C4-2B (cell line): ENCODE results near the gene REEP3.

Experiments used
- H3K27ac ChIP-seq: fragments of 450-650 bp; 2 replicates; pipeline ENCODE4 v1.5.1; 2017
- CTCF ChIP-seq: fragments of 450-650 bp; conservative IDR thresholded peaks from 2 replicates; pipeline ENCODE4 v1.5.1; 2017; ENCODE audit warnings: mild to moderate bottlenecking
- ZFX ChIP-seq: fragments of 450-650 bp; IDR thresholded peaks from 2 replicates; pipeline ENCODE4 v1.6.1; 2017

REEP3 gene

GRCh38 chr10:63549810-63550209, 28.6 kb downstream of the REEP3 start:
- peak overlapping the region; percentile 49; the same call in 1 of the 2 replicates for H3K27ac ChIP-seq
- TF ChIP-seq CTCF (no peak), ZFX (no peak)

- TF ChIP-seq ZFX (no peak), CTCF (no peak)
- no peak overlapping the region for H3K27ac ChIP-seq
These were observed 31.8 kb downstream of the REEP3 start for GRCh38 chr10:63553031-63553430.

- TF ChIP-seq ZFX, result no peak
- no peak for TF ChIP-seq CTCF
- H3K27ac ChIP-seq, result no peak overlapping the region
These were observed 32.3 kb downstream of the REEP3 start for GRCh38 chr10:63553473-63553872.

- H3K27ac ChIP-seq, result no peak overlapping the region
These were observed 33.5 kb downstream of the REEP3 start for GRCh38 chr10:63554657-63555056.

GRCh38 chr10:63555330-63555729, 34.1 kb downstream of the REEP3 start:
- H3K27ac ChIP-seq, result no peak overlapping the region
- TF ChIP-seq ZFX, result no peak

More at GRCh38 chr10:63554657-63555056, 33.5 kb downstream of the REEP3 start:
- TF ChIP-seq CTCF (no peak), ZFX (no peak)

- TF ChIP-seq ZFX, result no peak
- TF ChIP-seq CTCF, result no peak
These were observed 37.1 kb downstream of the REEP3 start for GRCh38 chr10:63558132-63558784.

GRCh38 chr10:63561341-63561740, 40.1 kb downstream of the REEP3 start:
- H3K27ac ChIP-seq, result peak overlapping the region; percentile 79; the same call in 1 of the 2 replicates
- TF ChIP-seq ZFX, result no peak
- no peak for TF ChIP-seq CTCF

More at GRCh38 chr10:63558132-63558784, 37.1 kb downstream of the REEP3 start:
- H3K27ac ChIP-seq, result no peak overlapping the region

- peak overlapping the region; percentile 79 for H3K27ac ChIP-seq
- TF ChIP-seq CTCF, result no peak
- no peak for TF ChIP-seq ZFX
These were observed 41.2 kb downstream of the REEP3 start for GRCh38 chr10:63562391-63562790.
